Activated naive CD8-positive, alpha-beta T cell treated with anti-CD3 and anti-CD28 coated beads, Interleukin-2, amount 50 U/mL, for 24 hours (primary cell): Measurements from ENCODE around the gene REV1.
"Not testable (repeated sequence)": the region's sequence is repeated elsewhere in the genome, so short reads cannot be mapped to it uniquely, and the experiment has no call there.

Experiments used
- ATAC-seq: fragments of 150-1000 bp; cut with Tn5 transposase; one replicate; pipeline ENCODE4 v1.10.0; 2021
- DNase-seq: peaks from one replicate; pipeline ENCODE4 v3.0.0; 2021
- H3K27ac Mint-ChIP-seq: one replicate; pipeline ENCODE4 v1.8.0; 2021; ENCODE audit warnings: mild to moderate bottlenecking, mixed read lengths
- H3K27me3 Mint-ChIP-seq: one replicate; pipeline ENCODE4 v1.8.0; 2021; ENCODE audit warnings: mixed read lengths
- H3K36me3 Mint-ChIP-seq: one replicate; pipeline ENCODE4 v1.8.0; 2021; ENCODE audit warnings: low read depth, mixed read lengths
- H3K4me1 Mint-ChIP-seq: one replicate; pipeline ENCODE4 v1.8.0; 2021; ENCODE audit warnings: mixed read lengths
- H3K4me3 Mint-ChIP-seq: one replicate; pipeline ENCODE4 v1.8.0; 2021; ENCODE audit warnings: mild to moderate bottlenecking, moderate library complexity, mixed read lengths
- H3K9me3 Mint-ChIP-seq: one replicate; pipeline ENCODE4 v1.8.0; 2021; ENCODE audit warnings: mixed read lengths

Gene REV1

DNA sequence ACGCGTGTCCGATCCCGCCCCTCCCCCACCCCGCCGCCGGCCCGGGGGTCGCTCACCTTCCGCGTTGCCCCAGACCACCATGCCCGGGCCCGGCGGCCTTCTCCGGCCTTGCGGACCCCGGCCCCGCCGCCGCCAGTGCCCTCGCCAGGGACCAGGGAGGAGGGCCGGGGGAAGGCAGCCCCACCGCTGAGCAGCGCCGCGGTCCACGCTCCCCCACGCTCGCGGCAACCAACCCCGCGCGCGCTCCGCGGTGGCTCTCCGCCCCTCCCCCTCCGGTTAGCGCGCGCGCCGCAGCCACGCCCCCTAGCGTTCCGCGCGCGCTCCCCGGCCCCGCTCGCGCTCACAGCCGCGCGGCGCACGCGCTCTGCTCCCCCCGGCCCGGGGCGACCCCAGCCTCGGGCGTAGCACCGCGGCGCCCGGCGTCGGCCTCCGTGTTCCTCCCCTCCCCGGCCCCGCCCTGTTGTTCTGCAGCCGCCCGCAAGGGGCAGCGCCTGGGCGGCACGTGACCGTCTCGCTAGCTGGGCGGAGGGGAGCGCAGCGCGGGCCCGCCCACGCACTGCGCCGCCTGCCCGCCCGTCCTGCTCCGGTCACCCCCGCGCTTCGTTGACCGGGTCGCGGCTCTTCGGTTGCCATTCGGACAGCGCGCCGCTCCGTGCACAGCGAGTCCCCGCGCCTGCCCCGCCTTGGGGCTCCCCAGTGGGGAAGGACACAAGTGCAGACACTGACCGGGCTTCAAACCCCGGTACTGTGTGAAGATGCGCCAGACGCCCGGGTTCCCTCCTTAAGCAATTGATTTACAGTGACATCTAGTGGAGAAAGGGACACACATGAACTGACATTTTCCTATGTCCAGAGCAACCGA, at the start of gene REV1:
TSS of gene REV1 (minus strand) at position 257 of the 862 bp plus-strand sequence. CDS start 25,042 bp downstream, outside the sequence.
- Mint-ChIP-seq H3K27ac (peak within 1 kb of the TSS; percentile 95), H3K4me3 (peak within 1 kb of the TSS; percentile 96), H3K27me3 (no peaks in the 10 kb centered on the region), H3K36me3 (peaks cover 20% of the 10 kb centered on the region), H3K9me3 (no peaks in the 10 kb centered on the region), H3K4me1 (peaks cover 67% of the 10 kb centered on the region)
- DNase-seq = peak; percentile 94
- peak; percentile 88 for ATAC-seq

DNA sequence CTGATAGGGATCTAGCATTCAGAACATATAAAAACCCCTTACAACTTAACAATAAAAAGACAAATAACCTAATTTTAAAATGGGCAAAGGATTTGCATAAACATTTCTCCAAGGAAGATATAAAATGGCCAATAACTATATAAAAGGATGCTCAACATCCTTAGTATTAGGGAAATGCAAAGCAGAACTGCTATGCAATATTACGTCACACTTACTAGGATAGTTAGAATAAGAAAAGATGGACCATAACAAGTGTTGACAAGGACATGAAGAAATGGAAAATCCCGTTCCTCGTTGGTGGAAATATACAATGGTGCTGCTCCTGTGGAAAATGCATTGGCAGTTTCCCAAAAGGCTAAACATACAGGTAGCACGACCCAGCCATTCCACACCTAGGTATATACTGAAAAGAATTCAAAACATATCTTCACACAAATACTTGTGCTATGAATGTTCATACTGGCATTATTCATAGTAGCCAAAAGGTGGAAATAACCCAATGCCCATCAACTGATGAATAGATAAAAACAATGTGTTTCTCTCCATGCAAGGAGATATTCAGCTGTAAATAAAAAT, 48.2 kb upstream of the REV1 start:
- no peak for DNase-seq
- Mint-ChIP-seq H3K4me1 (no peaks in the 10 kb centered on the region), H3K27me3 (peaks cover 14% of the 10 kb centered on the region), H3K27ac (no peak overlapping the region), H3K36me3 (no peaks in the 10 kb centered on the region), H3K4me3 (no peak overlapping the region), H3K9me3 (peaks cover 7% of the 10 kb centered on the region)
- ATAC-seq = no peak

DNA sequence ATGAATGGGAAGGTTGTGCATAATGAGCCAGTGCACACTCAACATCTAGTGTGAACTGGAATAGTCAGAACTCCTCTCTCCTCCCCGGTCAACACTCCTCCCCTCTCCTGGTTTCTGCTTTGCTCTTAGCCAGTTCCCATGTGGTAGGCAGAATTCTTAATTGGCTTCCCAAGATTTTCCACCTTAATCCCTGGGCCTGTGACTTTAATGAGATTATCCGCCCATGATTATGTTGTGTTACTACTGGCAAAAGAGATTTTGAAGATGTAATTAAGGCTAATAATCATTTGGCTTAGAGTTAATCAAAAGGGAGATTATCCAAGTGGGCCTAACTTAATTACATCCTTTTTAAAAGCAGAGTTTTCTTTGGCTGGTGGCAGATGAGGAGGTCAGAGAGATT, 34.2 kb upstream of the REV1 start:
- no peaks in the 10 kb centered on the region for H3K9me3 Mint-ChIP-seq
- ATAC-seq (no peak), DNase-seq (no peak)
- H3K27ac Mint-ChIP-seq = no peak overlapping the region
- H3K4me3 Mint-ChIP-seq = no peak overlapping the region
- peaks cover 10% of the 10 kb centered on the region for H3K27me3 Mint-ChIP-seq
- no peaks in the 10 kb centered on the region for H3K36me3 Mint-ChIP-seq
- no peaks in the 10 kb centered on the region for H3K4me1 Mint-ChIP-seq

DNA sequence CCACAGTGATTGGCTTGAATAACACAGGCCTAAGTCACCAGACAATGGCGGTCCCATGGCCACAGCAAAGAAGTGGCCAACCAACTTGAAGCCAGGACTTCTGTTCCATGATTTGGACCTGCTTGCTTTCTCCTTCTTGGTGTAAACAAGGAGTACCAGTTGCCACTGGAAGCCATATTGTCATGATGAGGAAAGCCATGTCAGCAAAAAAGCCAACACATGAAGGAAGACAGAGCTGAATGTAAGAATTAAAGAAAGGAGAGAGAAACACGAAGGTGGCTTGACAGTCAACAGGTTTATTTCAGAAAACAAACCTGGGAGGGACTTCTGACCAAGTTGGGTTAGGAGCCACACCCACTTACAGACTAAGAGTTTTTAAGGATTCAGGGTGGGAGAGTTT, 32.3 kb upstream of the REV1 start:
- no peak overlapping the region for H3K4me3 Mint-ChIP-seq

DNA sequence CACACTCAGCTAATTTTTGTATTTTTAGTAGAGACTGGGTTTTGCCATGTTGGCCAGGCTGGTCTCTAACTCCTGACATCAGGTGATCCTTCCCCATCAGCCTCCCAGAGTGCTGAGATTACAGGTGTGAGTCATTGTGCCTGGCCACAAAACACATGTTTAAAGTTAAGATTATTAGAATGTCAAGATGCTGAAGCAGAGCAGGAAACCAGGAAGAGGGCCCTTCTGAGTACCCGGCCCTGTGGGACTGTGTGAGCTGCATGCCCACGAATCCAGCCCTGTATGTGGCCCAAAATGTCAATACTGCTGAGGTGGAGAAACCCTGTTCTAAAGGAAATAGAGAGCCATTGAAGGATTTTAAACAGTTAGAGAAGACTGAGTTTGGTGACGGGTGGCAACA, 31.0 kb upstream of the REV1 start:
- H3K36me3 Mint-ChIP-seq = no peaks in the 10 kb centered on the region
- H3K4me1 Mint-ChIP-seq = no peaks in the 10 kb centered on the region
- peak; percentile 36 for ATAC-seq
- no peak overlapping the region for H3K4me3 Mint-ChIP-seq
- peaks cover 9% of the 10 kb centered on the region for H3K27me3 Mint-ChIP-seq
- H3K9me3 Mint-ChIP-seq = no peaks in the 10 kb centered on the region
- no peak for DNase-seq
- H3K27ac Mint-ChIP-seq = no peak overlapping the region

More for the DNA sequence above, 32.3 kb upstream of the REV1 start:
- H3K36me3 Mint-ChIP-seq = no peaks in the 10 kb centered on the region
- no peak for DNase-seq
- ATAC-seq = no peak
- no peaks in the 10 kb centered on the region for H3K4me1 Mint-ChIP-seq
- H3K27me3 Mint-ChIP-seq = peaks cover 13% of the 10 kb centered on the region
- H3K27ac Mint-ChIP-seq = no peak overlapping the region
- H3K9me3 Mint-ChIP-seq = no peaks in the 10 kb centered on the region

DNA sequence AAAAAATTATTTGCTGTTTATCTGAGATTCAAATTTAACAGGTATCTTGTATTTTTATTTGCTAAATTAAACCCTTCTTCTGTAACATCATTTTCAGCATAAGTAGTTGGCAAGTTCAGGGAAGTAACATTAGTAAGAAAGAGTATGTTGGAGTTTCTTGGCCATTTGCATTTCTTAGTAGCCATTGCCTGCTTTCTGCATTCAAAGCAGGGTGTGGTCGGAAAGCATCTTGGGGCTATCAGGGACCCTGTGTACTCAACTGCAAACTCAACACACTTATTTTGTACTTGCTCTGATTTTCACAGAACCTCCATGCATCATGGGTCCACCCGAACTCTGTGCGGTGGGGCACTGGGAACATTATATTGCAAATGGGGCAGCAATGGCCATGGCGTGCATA, 30.4 kb upstream of the REV1 start:
- Mint-ChIP-seq H3K27ac (no peak overlapping the region), H3K4me3 (no peak overlapping the region), H3K27me3 (peaks cover 10% of the 10 kb centered on the region), H3K9me3 (no peaks in the 10 kb centered on the region), H3K4me1 (no peaks in the 10 kb centered on the region), H3K36me3 (no peaks in the 10 kb centered on the region)
- DNase-seq (no peak), ATAC-seq (no peak)

DNA sequence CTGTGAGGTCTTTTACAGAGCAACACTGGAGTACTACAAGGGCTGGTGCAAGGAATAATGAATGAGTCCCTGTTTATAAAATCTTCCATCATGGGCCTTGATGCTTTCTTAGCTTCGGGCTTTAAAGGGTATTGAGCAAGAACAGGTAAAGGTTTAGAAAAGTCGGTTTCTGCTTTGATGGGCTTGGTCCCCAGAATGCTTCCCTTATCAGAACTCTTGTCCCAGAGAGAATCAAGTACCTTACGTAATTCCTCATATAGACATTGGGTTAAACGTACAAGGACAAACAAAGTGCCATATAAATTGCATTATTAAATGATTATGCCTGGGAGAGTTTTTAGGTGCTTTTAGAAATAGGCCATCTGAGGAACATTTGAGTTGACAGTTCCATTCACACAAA, 24.5 kb upstream of the REV1 start:
- Mint-ChIP-seq H3K9me3 (no peaks in the 10 kb centered on the region), H3K27me3 (peaks cover 7% of the 10 kb centered on the region), H3K4me3 (no peak overlapping the region), H3K27ac (no peak overlapping the region), H3K4me1 (no peaks in the 10 kb centered on the region), H3K36me3 (no peaks in the 10 kb centered on the region)
- DNase-seq (no peak), ATAC-seq (no peak)

DNA sequence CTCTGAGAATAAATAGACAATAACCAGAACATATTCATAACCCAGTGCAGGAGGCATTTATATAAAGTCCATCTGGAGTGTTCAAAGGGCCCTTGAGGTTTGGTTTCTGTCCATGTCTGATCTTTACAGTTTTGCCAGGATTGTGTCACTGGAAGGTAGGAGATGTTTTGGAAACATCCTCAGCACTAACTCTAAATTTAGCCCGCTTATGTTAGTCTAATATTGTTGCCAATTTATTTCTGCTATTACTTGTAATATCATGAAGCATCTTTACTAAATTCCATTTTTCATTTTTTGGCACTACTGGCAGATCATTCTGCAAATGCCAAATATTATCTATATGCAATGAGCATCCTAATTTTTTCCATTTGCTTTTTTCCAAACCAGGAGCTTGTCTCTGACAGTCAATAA, 22.4 kb upstream of the REV1 start:
- no peak overlapping the region for H3K27ac Mint-ChIP-seq
- no peak overlapping the region for H3K4me3 Mint-ChIP-seq
- H3K36me3 Mint-ChIP-seq = no peaks in the 10 kb centered on the region
- H3K4me1 Mint-ChIP-seq = no peaks in the 10 kb centered on the region
- H3K27me3 Mint-ChIP-seq = peaks cover 3% of the 10 kb centered on the region
- no peak for DNase-seq
- no peaks in the 10 kb centered on the region for H3K9me3 Mint-ChIP-seq
- no peak for ATAC-seq

DNA sequence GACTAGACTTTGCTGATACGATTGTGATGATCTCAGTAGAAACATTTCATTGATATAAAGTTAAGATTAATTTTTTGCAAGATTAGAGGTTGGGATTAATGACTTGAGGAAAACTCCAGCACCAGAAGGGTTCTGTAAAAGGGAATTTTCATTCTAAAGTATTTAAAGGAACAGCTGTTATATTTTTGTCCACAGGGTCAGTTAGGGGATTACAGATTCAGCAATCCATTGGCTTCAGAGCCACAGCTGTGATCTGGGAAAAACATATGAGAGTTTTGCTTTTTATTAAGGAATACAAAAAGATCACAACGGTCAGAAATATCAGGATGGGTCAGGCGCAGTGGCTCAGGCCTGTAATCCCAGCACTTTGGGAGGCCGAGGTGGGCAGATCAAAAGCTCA, 19.6 kb upstream of the REV1 start:
- H3K9me3 Mint-ChIP-seq = no peaks in the 10 kb centered on the region
- no peaks in the 10 kb centered on the region for H3K36me3 Mint-ChIP-seq
- peaks cover 11% of the 10 kb centered on the region for H3K4me1 Mint-ChIP-seq
- DNase-seq (no peak), ATAC-seq (no peak)
- peaks cover 2% of the 10 kb centered on the region for H3K27me3 Mint-ChIP-seq
- H3K27ac Mint-ChIP-seq = no peak overlapping the region
- H3K4me3 Mint-ChIP-seq = no peak overlapping the region

DNA sequence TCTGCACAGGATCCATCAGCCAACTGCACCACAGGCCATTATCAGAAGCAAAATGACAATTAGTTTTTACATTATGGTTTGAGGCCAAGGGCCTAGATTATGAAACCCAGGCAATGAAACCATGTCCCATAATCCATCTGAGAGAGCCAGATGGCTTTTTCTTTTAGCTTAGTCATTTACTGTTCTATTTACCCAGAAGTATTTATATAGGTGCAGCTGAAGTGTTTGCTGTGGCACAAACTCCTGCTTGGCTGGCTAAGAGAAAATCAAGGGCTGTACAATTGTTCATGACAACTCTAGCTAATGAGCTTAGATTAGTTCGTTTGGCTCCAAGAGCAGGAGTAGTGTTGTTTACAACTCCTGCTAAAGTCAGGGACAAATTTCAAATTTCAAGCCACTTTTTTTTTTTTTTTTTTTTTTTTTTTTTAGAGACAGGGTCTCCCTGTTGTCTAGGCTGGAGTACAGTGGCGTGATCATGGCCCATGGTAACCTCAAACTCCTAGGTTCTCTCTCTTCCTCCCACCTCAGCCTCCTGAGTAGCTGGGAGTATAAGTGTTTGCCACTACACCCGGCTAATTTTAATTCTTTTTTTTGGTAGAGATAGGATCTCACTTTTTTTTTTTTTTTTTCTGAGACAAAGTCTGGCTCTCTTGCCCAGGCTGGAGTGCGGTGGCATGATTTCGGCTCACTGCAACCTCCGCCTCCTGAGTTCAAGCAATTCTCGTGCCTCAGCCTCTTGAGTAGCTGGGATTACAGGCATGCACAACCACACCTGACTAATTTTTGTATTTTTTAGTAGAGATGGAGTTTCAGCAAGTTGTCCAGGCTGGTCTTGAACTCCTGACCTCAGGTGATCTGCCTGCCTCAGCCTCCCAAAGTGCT, 18.4 kb upstream of the REV1 start:
- peaks cover 18% of the 10 kb centered on the region for H3K4me1 Mint-ChIP-seq
- ATAC-seq = no peak
- H3K27me3 Mint-ChIP-seq = peaks cover 2% of the 10 kb centered on the region
- no peaks in the 10 kb centered on the region for H3K36me3 Mint-ChIP-seq
- no peak overlapping the region for H3K4me3 Mint-ChIP-seq
- H3K9me3 Mint-ChIP-seq = no peaks in the 10 kb centered on the region
- H3K27ac Mint-ChIP-seq = no peak overlapping the region
- no peak for DNase-seq

DNA sequence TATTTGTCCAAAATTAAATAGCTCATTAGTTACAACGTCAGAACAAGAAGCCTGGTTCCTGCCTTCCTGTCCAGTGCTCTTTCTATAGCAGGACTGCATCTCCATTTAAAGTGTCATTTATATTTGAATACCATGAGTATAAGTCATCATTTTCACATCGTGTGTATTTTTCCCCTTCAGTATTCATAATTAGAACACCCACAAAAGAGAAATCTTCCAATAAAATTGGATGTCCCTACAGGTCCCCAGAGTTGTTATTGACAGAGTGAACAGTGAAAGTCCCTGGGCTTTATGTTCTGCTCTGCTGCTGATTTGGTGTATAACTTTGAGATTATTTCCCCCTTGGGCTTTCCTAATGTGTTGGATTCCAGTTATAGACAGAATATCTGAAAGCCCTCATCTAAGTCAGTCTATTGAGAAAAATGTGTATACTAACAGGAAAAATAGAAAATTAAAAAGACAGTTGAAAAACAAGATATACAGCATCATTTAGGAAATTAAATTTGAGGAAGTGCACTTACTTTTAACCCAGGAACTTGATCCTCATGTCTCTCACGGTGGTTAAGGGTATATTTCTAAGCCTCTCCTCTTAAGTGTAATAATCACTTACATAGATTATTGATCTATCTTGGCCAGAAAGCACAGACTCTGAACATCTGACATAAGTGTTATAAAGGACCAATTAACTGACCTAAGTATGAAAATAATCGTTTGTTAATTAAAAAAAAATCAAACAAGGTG, 15.2 kb upstream of the REV1 start:
- peak overlapping the region; percentile 29 for H3K27ac Mint-ChIP-seq
- peaks cover 4% of the 10 kb centered on the region for H3K27me3 Mint-ChIP-seq
- no peak overlapping the region for H3K4me3 Mint-ChIP-seq
- H3K4me1 Mint-ChIP-seq = peaks cover 28% of the 10 kb centered on the region
- H3K9me3 Mint-ChIP-seq = no peaks in the 10 kb centered on the region
- ATAC-seq (peak; percentile 63), DNase-seq (no peak)
- no peaks in the 10 kb centered on the region for H3K36me3 Mint-ChIP-seq

DNA sequence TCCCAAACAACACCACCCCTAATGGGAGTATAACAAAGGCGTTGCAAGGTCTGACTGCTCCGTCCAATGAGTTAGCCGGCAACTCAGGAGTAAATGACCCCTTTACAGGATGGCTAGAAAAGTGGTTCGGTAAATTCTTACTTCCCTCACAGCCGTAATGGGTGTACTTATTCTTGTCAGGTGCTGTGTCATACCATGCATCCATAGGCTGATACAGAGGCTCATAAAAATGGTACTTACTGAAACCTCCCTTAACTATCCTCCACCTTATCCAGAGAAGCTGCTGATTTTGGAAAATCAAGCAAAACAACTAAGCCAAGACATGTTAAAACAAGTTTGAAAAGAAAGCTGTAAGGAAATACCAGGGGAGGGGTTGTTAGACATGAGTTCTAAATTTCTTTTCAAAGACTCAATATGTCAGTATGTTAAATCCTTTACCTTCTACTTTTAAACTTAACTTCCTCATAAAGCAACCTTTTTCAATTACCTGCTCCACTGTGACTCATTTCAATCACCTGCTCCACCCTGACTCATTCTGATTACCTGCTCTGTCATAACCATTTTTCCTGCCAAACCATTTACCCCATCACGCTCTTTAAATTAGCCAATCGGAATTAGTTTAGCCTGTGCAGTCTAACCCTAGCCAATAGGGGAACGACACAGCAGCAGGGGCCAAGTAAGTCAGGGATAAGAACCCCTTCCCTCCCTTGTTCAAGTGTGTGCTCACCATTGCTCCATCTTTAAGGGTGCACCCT, 14.0 kb upstream of the REV1 start:
- not testable (repeated sequence) for H3K9me3 Mint-ChIP-seq, H3K4me3 Mint-ChIP-seq, H3K36me3 Mint-ChIP-seq, DNase-seq, ATAC-seq
- Mint-ChIP-seq H3K27ac (peak overlapping the region; percentile 3), H3K27me3 (peaks cover 13% of the 10 kb centered on the region), H3K4me1 (peaks cover 28% of the 10 kb centered on the region)

DNA sequence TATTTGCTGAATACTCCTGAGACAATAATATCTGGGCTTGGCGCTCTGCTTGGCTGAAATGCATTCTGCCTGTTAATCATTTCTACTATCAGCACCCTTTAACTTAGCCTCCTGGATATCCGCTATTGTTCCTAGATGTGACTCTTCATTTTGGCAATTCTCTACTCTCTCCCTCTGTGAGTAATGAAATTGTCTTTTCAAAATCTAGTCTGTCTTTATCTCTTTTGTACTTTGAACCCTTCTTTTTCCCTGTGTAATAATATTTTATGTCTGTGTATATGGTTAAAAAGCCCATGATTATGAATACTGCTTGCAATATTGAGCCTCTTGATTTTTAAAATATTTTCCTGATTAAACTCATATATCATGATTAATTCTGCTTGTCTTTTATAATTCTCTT, 6.2 kb upstream of the REV1 start:
- DNase-seq (no peak), ATAC-seq (no peak)
- Mint-ChIP-seq H3K36me3 (peaks cover 3% of the 10 kb centered on the region), H3K4me1 (peaks cover 52% of the 10 kb centered on the region), H3K27me3 (peaks cover 20% of the 10 kb centered on the region), H3K9me3 (no peaks in the 10 kb centered on the region), H3K4me3 (no peak overlapping the region), H3K27ac (peak overlapping the region; percentile 24)
